ENCODE results near the gene SERPINB7. TPM values are rescaled to one million over a fixed set of nuclear protein-coding genes. Genes with fewer than 3 reads are reported as not detected.

The SERPINB7 gene
- total and polyA plus RNA-seq, 2 of the 8 experiments (the other 6 are each of a cell fraction or from before 2014, with no cell fraction given), result not detected

- Histone ChIP-seq H3K56ac (replicated peaks; ENCODE audit: insufficient read length, low read depth, low read length) (no peak overlapping the region), H4K20me1 (replicated peaks in 1 of 2; ENCODE audit: control insufficient read depth in 1 of 2, insufficient read depth in 2 of 2, low read length in 2 of 2) (no peaks in the 10 kb centered on the region), H2BK15ac (ENCODE audit: low read length) (no peak overlapping the region), H2BK120ac (replicated peaks; ENCODE audit: low read depth, low read length) (no peak overlapping the region), H3K9me3 (ENCODE audit: insufficient read depth in 2 of 2, low read depth in 1 of 2, low read length in 1 of 2) (no peaks in the 10 kb centered on the region), H2BK5ac (ENCODE audit: low read depth, low read length) (no peak overlapping the region), H3K23me2 (ENCODE audit: low read depth, low read length) (no peaks in the 10 kb centered on the region), H4K5ac (ENCODE audit: insufficient read length, low read depth, low read length) (no peak overlapping the region), H3K79me1 (ENCODE audit: low read depth, low read length) (no peaks in the 10 kb centered on the region), H3K23ac (ENCODE audit: insufficient read length) (no peak overlapping the region), H3K18ac (ENCODE audit: extremely low read depth, low read length) (no peak overlapping the region), H4K8ac (ENCODE audit: extremely low read depth, insufficient read depth, low read length) (no peak overlapping the region), H3K79me2 (ENCODE audit: control insufficient read depth in 1 of 2, insufficient read depth in 2 of 2, low read length in 2 of 2) (no peaks in the 10 kb centered on the region), H2AK5ac (ENCODE audit: low read depth, low read length) (no peak overlapping the region), H3K27ac (ENCODE audit: low read depth, low read length) (no peak overlapping the region), H3K27me3 (replicated peaks in 1 of 4; ENCODE audit: control insufficient read depth in 3 of 4, extremely low read depth in 1 of 4, insufficient read depth in 3 of 4, low read length in 3 of 4) (no peaks in the 10 kb centered on the region), H3K4ac (replicated peaks; ENCODE audit: insufficient read length, low read depth, low read length) (no peak overlapping the region), H3K4me2 (ENCODE audit: insufficient read depth in 1 of 2, low read depth in 2 of 2, low read length in 2 of 2) (no peak overlapping the region), H2AFZ (ENCODE audit: low read length) (no peak overlapping the region), H3K14ac (ENCODE audit: insufficient read length) (no peak overlapping the region), H2BK12ac (ENCODE audit: low read depth, low read length) (no peak overlapping the region), H3K9ac (replicated peaks in 1 of 4; ENCODE audit: extremely low read depth in 1 of 4, low read depth in 3 of 4, low read length in 3 of 4) (no peak overlapping the region), H3K4me3 (ENCODE audit: extremely low read depth in 1 of 4, insufficient read depth in 2 of 4, low read depth in 3 of 4, low read length in 4 of 4) (no peak overlapping the region), H3K4me1 (replicated peaks in 1 of 4; ENCODE audit: control insufficient read depth in 3 of 4, insufficient read depth in 4 of 4, low read length in 3 of 4) (no peaks in the 10 kb centered on the region), H3K36me3 (ENCODE audit: control insufficient read depth in 2 of 4, insufficient read depth in 4 of 4, low read length in 3 of 4) (no peaks in the 10 kb centered on the region), H4K91ac (replicated peaks; ENCODE audit: insufficient read length, low read length) (no peak overlapping the region), H2BK20ac (ENCODE audit: low read length) (no peak overlapping the region)
- no peak for FAIRE-seq
- POLR2A ChIA-PET (ENCODE audit: partially characterized antibody), result no interaction called here
- CTCF ChIA-PET (ENCODE audit: partially characterized antibody), result interaction anchor here (1.1 to 1.5 kb wide), 5 partner anchors 8 to 267 kb away, joined by 3 to 5 read pairs (median 4); no protein-coding TSS in a partner anchor
- WGBS, 2 experiments (ENCODE audit: extremely low coverage in 1 of 2, insufficient coverage in 1 of 2, insufficient read length in 1 of 2, insufficient replicate concordance in 2 of 2, low coverage in 1 of 2, low lambda C conversion rate in 2 of 2, missing lambda C conversion rate in 1 of 2), result 83% methylated on average over 4 of the region's 4 CpGs; no CpG with 5 or more reads in 1 of the 2 experiments
- no peak for TF ChIP-seq RAD21 (IDR thresholded peaks at IDR 0.05 in 1 of 2, conservative IDR thresholded peaks at IDR 0.05 in 1 of 2; ENCODE audit: low read depth in 2 of 2, low read length in 2 of 2)
- TF ChIP-seq KDM4A (IDR thresholded peaks at IDR 0.05; ENCODE audit: low read depth, low read length, severe bottlenecking), result no peak
- no peak for TF ChIP-seq GABPA (IDR thresholded peaks at IDR 0.05; ENCODE audit: borderline replicate concordance, insufficient read depth, low read length)
- no peak for TF ChIP-seq TCF12 (IDR thresholded peaks at IDR 0.05; ENCODE audit: low read depth, low read length)
- TF ChIP-seq ATF2 (IDR thresholded peaks at IDR 0.05; ENCODE audit: low read length), result no peak
- TF ChIP-seq ZNF274 (IDR thresholded peaks at IDR 0.05; ENCODE audit: borderline replicate concordance, extremely low read depth, low read length), result no peak
- no peak for TF ChIP-seq RFX5 (IDR thresholded peaks at IDR 0.05; ENCODE audit: borderline replicate concordance, low read depth, low read length)
- TF ChIP-seq RBBP5 (IDR thresholded peaks at IDR 0.05; ENCODE audit: borderline replicate concordance, low read depth, low read length), result no peak
- no peak for TF ChIP-seq EZH2 (IDR thresholded peaks at IDR 0.05; ENCODE audit: low read depth, low read length, severe bottlenecking)
- no peak for TF ChIP-seq SIX5 (IDR thresholded peaks at IDR 0.05; ENCODE audit: low read depth, low read length)
- TF ChIP-seq POLR2A (IDR thresholded peaks at IDR 0.05; ENCODE audit: control extremely low read depth in 1 of 2, low read depth in 2 of 2, low read length in 2 of 2), result no peak
- no peak for TF ChIP-seq CREB1 (IDR thresholded peaks at IDR 0.05)
- no peak for DNase-seq (ENCODE audit: low read depth in 1 of 2, low spot score in 2 of 2)
These were observed 9.7 kb downstream of the SERPINB7 start for GRCh38 chr18:63784787-63785452.

Data from H1 (cell line).